Measurements from ENCODE around the gene GBGT1.

Gene GBGT1

GRCh38 chr9:133162861-133163503, 732 bp downstream of the GBGT1 start:
- no peak for DNase-seq (ENCODE audit: low spot score)

- DNase-seq (ENCODE audit: low spot score), result no peak
Observed at GRCh38 chr9:133161547-133161950, 2.2 kb downstream of the GBGT1 start.

- DNase-seq (ENCODE audit: low spot score), result peak; percentile 67
Observed at GRCh38 chr9:133160742-133161546, 2.8 kb downstream of the GBGT1 start.

- DNase-seq (ENCODE audit: low spot score), result no peak
Observed at GRCh38 chr9:133158695-133159094, 5.0 kb downstream of the GBGT1 start.

GRCh38 chr9:133155156-133155555, 8.6 kb downstream of the GBGT1 start:
- DNase-seq (ENCODE audit: low spot score), result no peak

- DNase-seq (ENCODE audit: low spot score), result no peak
Observed at GRCh38 chr9:133154097-133154989, 9.4 kb downstream of the GBGT1 start.

- no peak for DNase-seq (ENCODE audit: low spot score)
Observed at GRCh38 chr9:133153227-133154096, 10.3 kb downstream of the GBGT1 start.

GRCh38 chr9:133151601-133152525, 11.9 kb downstream of the GBGT1 start:
- DNase-seq (ENCODE audit: low spot score), result no peak

GRCh38 chr9:133151041-133151440, 12.7 kb downstream of the GBGT1 start:
- DNase-seq (ENCODE audit: low spot score), result no peak

- peak; percentile 90 for DNase-seq (ENCODE audit: low spot score)
Observed at GRCh38 chr9:133149130-133150015, 14.3 kb downstream of the GBGT1 start.

- peak; percentile 30 for DNase-seq (ENCODE audit: low spot score)
Observed at GRCh38 chr9:133148199-133149129, 15.2 kb downstream of the GBGT1 start.

GRCh38 chr9:133147412-133148198, 16.1 kb downstream of the GBGT1 start:
- peak; percentile 81 for DNase-seq (ENCODE audit: low spot score)

- DNase-seq (ENCODE audit: low spot score), result no peak
Observed at GRCh38 chr9:133146746-133147411, 16.8 kb downstream of the GBGT1 start.

- DNase-seq (ENCODE audit: low spot score), result peak; percentile 33
Observed at GRCh38 chr9:133144904-133145851, 18.5 kb downstream of the GBGT1 start.

- DNase-seq (ENCODE audit: low spot score), result peak; percentile 40
Observed at GRCh38 chr9:133144142-133144903, 19.4 kb downstream of the GBGT1 start.
